Stomach smooth muscle (tissue), 2 donors: Measurements from ENCODE around the gene DHRS12.

Experiments used
- H3K27ac ChIP-seq: one replicate; pipeline ENCODE4 v1.7.0; 2013; ENCODE audit warnings: mild to moderate bottlenecking, low read length, inconsistent platforms
- H3K27me3 ChIP-seq, 2 donors: one replicate each; pipeline ENCODE4 v1.7.0; 2013; ENCODE audit warnings: low read length in 2 of 2; ENCODE audit not compliant: insufficient read depth in 2 of 2, control insufficient read depth in 1 of 2
- H3K36me3 ChIP-seq, 2 donors: one replicate each; pipeline ENCODE4 v1.7.0; 2013; ENCODE audit warnings: low read length in 2 of 2; ENCODE audit not compliant: control insufficient read depth in 2 of 2, insufficient read depth in 2 of 2
- H3K4me1 ChIP-seq: one replicate; pipeline ENCODE4 v1.7.0; 2013; ENCODE audit warnings: low read length; ENCODE audit not compliant: control insufficient read depth, insufficient read depth
- H3K4me3 ChIP-seq, 2 donors: one replicate each; pipeline ENCODE4 v1.7.0; 2013; ENCODE audit warnings: low read length in 2 of 2
- H3K9ac ChIP-seq, 2 donors: one replicate each; pipeline ENCODE4 v1.7.0; 2013; ENCODE audit warnings: low read length in 2 of 2, mild to moderate bottlenecking in 1 of 2
- H3K9me3 ChIP-seq, 2 donors: one replicate each; pipeline ENCODE4 v1.7.0; 2013; ENCODE audit warnings: low read length in 2 of 2; ENCODE audit not compliant: control insufficient read depth in 2 of 2
- donor health status: healthy.
- donor health status: Pancreatic carcinoma.

DHRS12 gene

DNA sequence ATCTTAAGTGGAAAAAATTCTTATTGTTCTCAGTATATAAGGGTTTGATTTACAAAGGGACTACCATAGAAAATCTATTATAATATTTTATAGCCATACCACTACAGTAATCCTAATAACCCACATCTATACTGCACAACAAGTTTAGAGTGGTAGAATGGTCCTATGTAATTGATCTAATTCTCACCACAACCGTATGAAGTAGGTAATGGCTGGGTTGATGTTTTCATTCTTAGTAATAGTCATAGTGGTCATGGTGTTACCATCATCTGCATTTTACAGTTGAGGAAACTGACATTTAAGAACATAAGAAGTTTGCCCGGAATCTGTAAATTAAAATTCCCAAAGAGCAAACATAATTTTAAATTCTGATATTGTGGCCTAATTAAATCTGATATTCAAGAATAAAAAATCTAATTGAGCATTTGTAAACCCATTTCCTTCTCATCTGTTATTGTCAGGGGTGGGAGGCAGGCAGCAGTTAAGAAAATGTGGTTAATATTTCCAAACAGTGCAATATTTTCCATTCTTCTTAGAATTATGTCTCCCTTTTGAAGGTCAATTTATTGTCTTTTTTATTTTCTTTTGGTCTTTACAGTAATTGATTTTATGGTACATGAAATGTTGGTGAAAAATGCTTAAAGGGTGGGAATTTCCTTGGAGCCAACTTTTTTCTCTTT, 65.6 kb downstream of the DHRS12 start:
- H3K36me3 ChIP-seq = no peaks in the 10 kb centered on the region
- H3K4me1 ChIP-seq = peaks cover 18% of the 10 kb centered on the region
- H3K9me3 ChIP-seq = no peaks in the 10 kb centered on the region
- peak overlapping the region; percentile 67 for H3K27ac ChIP-seq
- no peak overlapping the region for H3K4me3 ChIP-seq
- peak overlapping the region in 1 of 2 donors; percentile 18 for H3K9ac ChIP-seq
- H3K27me3 ChIP-seq = no peaks in the 10 kb centered on the region

DNA sequence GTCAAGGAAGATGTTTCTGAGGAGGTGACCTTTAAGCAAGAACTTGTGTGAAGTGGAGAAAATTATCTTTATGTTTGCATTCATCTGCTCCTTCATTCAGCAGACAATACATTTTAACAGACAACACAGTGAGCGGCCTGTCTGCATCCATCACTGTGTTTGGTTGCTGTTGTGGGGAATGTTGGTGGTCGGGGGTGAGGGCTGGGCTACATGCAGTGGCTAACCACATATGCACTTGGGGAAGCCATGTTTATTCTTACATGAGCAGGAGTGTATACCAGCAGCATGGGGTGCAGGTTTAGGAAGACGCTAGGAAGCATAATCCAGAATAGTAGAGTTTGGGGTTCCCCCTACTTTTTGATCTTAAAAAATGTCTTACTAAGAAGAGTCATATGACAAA, 66.4 kb downstream of the DHRS12 start:
- Histone ChIP-seq H3K4me1 (peaks cover 18% of the 10 kb centered on the region), H3K9me3 (no peaks in the 10 kb centered on the region), H3K4me3 (no peak overlapping the region), H3K9ac (no peak overlapping the region), H3K27me3 (no peaks in the 10 kb centered on the region), H3K36me3 (no peaks in the 10 kb centered on the region), H3K27ac (no peak overlapping the region)

DNA sequence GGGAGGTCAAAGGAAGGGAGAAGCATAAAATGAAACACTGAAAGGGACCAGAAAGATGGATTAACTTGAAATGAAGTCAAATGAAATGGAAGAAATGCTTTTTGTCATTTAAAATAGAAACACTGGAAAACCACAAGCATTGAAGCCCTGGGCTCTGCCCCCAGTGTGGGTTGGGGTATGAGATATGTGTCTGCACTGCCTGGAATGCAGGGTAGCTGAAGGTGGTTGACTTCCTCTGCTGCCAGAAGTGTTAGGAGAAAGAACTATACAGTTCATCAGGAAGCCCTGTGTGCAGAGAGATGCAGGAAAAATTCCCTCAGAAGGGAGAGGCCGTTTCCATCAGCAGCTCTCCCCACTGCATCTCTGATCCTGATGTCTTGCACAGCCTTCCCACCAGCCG, 69.2 kb downstream of the DHRS12 start:
- Histone ChIP-seq H3K4me1 (peaks cover 22% of the 10 kb centered on the region), H3K9me3 (no peaks in the 10 kb centered on the region), H3K9ac (no peak overlapping the region), H3K27me3 (no peaks in the 10 kb centered on the region), H3K4me3 (no peak overlapping the region), H3K27ac (no peak overlapping the region), H3K36me3 (no peaks in the 10 kb centered on the region)

DNA sequence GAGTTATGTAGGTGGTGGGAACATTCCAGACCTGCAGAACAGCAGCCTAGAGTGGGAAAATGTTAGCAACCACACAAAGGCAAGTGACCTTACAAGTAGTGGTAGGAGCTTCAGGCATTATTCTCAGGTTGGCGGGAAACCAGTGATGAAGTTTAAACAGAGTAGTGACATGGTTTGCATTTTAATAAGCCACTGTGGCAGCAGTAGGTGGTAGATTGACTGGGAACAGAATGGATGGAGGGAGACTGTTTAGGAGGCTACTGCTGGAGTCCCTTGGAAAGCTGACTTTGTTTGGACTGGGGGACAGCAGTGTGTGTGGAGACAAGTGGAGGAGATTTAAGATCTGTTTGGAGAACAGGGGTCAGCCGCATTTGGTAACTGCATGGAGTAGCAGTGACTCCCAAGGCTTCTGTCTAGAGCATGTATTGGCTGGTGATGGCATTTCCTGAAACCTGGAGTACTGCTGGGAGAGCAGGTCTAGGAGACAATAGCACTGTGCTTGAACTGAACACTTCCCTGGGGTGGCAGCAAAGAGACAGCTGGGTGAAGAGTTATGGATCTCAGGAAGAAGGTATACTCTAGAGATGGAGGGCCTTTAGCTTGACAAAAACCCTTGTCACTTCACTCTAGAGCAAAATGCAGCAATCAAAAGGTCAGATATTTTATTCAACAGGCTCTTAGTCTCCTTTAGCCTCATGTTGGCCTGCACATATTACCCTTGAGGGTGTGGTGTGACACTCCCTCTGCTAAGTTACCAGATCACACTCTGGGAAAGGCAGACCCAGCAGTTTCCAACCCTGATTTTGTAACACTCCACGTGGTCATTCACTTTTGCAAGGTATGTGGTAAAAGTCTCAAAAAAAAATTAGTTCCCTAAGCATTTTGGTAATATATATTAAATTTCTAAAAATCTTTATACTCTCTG, 70.3 kb downstream of the DHRS12 start:
- Histone ChIP-seq H3K4me1 (peaks cover 19% of the 10 kb centered on the region), H3K9ac (no peak overlapping the region), H3K27me3 (no peaks in the 10 kb centered on the region), H3K9me3 (no peaks in the 10 kb centered on the region), H3K27ac (no peak overlapping the region), H3K4me3 (no peak overlapping the region), H3K36me3 (no peaks in the 10 kb centered on the region)

DNA sequence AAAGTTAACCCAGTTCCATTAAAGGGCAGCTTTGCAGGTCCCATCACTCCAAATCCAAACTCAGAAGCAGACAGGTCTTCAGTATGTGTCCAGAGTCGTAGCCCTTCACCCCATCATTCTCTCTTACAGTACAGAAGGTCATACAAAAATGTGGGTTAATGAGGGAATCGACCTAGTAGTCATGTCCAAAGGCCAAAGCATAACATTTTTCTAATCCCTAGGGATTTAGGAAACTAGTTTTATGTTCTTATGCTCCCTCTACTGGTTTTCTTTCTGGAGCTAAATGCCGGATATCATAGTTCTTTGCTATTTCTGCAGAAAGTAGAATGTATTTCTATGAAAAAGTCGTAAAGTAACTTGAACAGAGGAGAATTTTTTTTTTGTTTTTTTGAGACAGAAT, 72.2 kb downstream of the DHRS12 start:
- peaks cover 19% of the 10 kb centered on the region for H3K4me1 ChIP-seq
- H3K4me3 ChIP-seq = no peak overlapping the region
- no peak overlapping the region for H3K27ac ChIP-seq
- no peaks in the 10 kb centered on the region for H3K27me3 ChIP-seq
- no peaks in the 10 kb centered on the region for H3K9me3 ChIP-seq
- no peak overlapping the region for H3K9ac ChIP-seq
- no peaks in the 10 kb centered on the region for H3K36me3 ChIP-seq

DNA sequence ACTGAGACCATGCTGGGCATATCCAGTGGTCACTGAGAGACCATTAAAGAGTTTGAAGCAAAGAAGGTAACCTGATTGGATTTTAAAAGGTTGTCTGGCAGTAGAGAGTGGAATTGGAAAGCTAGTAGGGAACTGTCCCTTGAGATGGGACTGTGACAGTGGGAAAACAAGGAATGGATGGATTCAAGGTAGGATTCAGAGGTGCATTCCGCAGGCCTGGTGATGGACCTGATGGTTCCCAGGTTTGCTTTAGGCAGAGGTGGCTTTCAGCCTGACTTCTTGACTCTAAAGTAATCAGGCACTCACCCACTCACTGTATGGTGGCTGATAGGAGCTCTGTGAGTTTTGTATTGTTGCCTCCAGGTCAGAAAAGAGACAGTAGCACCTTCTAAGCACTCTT, 73.0 kb downstream of the DHRS12 start:
- H3K4me3 ChIP-seq = peak overlapping the region in 1 of 2 donors; percentile 45
- H3K9ac ChIP-seq = no peak overlapping the region
- H3K9me3 ChIP-seq = no peaks in the 10 kb centered on the region
- H3K27me3 ChIP-seq = no peaks in the 10 kb centered on the region
- peak overlapping the region; percentile 85 for H3K27ac ChIP-seq
- H3K36me3 ChIP-seq = no peaks in the 10 kb centered on the region
- peaks cover 19% of the 10 kb centered on the region for H3K4me1 ChIP-seq

DNA sequence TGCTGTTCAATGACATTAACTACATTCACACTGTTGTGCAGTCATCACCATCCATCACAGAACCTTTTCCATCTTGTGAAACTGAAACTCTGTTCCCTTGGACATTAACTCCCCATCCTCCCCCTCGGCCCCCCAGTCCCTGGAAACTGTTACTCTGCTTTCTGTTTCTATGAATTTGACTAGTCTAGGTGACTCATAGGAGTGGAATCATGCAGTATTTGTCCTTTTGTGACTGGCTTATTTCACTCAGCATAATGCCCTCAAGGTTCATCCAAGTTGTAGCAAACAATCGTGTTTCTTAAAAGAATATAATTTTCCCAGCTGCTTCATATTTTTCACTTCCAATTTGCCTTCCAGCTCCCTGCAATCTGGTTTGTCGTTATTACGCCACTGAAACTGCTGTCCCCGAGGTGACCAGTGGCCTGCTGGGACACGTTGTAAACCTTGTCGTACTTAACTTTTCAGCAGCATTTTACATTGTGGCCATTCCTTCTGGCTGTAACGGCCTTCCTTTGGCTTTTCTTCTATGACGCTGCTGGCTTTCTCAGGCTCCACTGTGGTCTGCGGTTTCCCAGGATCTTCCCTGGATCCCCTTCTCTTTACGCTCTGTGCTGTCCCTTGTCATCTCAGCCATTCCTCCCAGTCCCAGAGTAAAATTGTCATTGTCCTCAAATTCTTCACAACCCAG, 74.0 kb downstream of the DHRS12 start:
- H3K9ac ChIP-seq = peak overlapping the region; percentile 53 to 64
- no peaks in the 10 kb centered on the region for H3K9me3 ChIP-seq
- H3K27me3 ChIP-seq = no peaks in the 10 kb centered on the region
- H3K27ac ChIP-seq = peak overlapping the region; percentile 85
- H3K4me1 ChIP-seq = peaks cover 19% of the 10 kb centered on the region
- H3K4me3 ChIP-seq = peak overlapping the region; percentile 45 to 68
- no peaks in the 10 kb centered on the region for H3K36me3 ChIP-seq

DNA sequence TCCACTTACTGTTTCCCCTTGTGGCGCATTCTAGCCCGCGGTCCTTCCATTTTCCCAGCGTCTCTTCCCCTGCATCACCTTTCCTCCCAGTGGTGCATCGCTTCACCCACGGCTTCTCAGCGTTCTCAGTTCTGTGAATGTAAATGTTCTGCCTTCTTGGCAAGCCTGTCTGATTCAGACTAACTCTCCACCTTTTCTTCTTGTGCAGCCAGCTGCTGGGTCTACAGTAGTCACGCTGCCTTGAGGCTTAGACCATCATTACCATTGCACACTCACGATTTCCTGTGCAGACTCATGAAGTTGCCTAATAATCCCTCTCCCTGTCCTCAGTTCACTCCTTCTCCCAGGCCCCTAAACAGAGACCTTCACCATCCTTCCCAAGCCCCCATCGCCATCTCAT, 75.0 kb downstream of the DHRS12 start:
- Histone ChIP-seq H3K36me3 (no peaks in the 10 kb centered on the region), H3K27ac (peak overlapping the region; percentile 85), H3K27me3 (no peaks in the 10 kb centered on the region), H3K9me3 (no peaks in the 10 kb centered on the region), H3K4me3 (no peak overlapping the region), H3K4me1 (peaks cover 19% of the 10 kb centered on the region), H3K9ac (no peak overlapping the region)

DNA sequence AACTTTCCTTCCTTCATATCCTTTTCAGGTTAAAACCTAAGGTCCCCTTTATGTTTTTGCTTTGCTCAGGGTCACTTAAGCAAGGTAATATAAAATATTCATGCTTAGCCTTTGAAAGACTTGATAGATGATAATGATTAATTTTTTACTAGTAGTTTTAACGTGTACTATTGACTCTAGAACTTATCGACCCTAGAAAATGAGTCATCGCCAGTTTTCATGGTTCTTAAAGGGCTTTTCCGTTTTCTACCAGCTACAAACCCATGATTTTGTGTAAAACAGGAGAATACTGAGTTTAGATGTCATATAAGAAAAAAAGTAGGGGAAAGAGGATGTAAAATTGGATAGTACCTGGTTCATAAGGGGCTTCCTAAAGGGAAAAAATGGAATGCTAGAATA, 75.7 kb downstream of the DHRS12 start:
- Histone ChIP-seq H3K27ac (no peak overlapping the region), H3K4me1 (peaks cover 19% of the 10 kb centered on the region)

DNA sequence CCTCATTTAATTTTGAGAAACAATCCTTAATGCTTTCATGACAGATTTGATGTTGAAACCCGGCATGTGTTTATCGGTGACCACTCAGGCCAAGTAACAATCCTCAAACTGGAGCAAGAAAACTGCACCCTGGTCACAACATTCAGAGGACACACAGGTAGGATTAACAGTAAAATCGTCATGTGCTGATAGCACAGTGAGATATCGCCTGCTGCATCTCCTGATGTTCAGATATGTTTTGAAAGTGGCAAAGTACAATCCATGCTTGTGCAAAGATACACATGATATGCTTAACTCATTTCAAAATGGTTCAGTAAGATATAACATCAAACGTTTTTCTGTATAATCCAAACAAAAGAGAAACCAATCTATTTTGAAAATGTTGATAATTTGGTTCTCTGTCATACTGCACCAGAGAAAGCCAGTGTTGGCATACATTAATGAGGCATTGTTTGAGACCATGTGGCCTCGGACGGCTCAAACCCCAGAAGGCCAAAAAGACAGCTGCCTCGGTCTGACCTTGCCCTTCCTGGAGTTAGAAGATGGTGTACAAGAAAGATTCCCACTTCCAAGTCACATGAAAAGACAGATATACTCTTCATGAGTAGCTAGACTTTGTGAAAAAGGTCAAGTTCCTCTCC, 76.2 kb downstream of the DHRS12 start:
- no peak overlapping the region for H3K9ac ChIP-seq
- H3K36me3 ChIP-seq = no peaks in the 10 kb centered on the region
- no peak overlapping the region for H3K27ac ChIP-seq
- H3K27me3 ChIP-seq = no peaks in the 10 kb centered on the region
- no peaks in the 10 kb centered on the region for H3K9me3 ChIP-seq
- no peak overlapping the region for H3K4me3 ChIP-seq
- peaks cover 19% of the 10 kb centered on the region for H3K4me1 ChIP-seq

More for the DNA sequence above, 75.7 kb downstream of the DHRS12 start:
- no peaks in the 10 kb centered on the region for H3K36me3 ChIP-seq
- H3K4me3 ChIP-seq = no peak overlapping the region
- no peak overlapping the region for H3K9ac ChIP-seq
- no peaks in the 10 kb centered on the region for H3K9me3 ChIP-seq
- H3K27me3 ChIP-seq = no peaks in the 10 kb centered on the region
